SJCRH30 (cell line): ENCODE results near the gene TBC1D32. TPM values are rescaled to one million over a fixed set of nuclear protein-coding genes. Genes with fewer than 3 reads are reported as not detected.
"Not testable (repeated sequence)": the region's sequence is repeated elsewhere in the genome, so short reads cannot be mapped to it uniquely, and the experiment has no call there.

ENCODE experiments used
- DNase-seq, 2 experiments: peaks; one replicate each; pipeline ENCODE4 v3.0.0-alpha.2; 2015 to 2020
- H3K27ac ChIP-seq: fragments of 250-450 bp; sonication (Bioruptor Pico); 2 replicates; pipeline ENCODE4 v1.5.1; 2020; ENCODE audit warnings: mild to moderate bottlenecking, moderate library complexity
- H3K27me3 ChIP-seq: fragments of 250-450 bp; sonication (Bioruptor Pico); 2 replicates; pipeline ENCODE4 v1.5.1; 2020; ENCODE audit warnings: mild to moderate bottlenecking, moderate library complexity
- H3K36me3 ChIP-seq: fragments of 250-450 bp; sonication (Bioruptor Pico); 2 replicates; pipeline ENCODE4 v1.5.1; 2020; ENCODE audit warnings: mild to moderate bottlenecking, moderate library complexity
- H3K4me1 ChIP-seq: fragments of 250-450 bp; sonication (Bioruptor Pico); 2 replicates; pipeline ENCODE4 v1.5.1; 2020; ENCODE audit warnings: mild to moderate bottlenecking, moderate library complexity
- H3K4me3 ChIP-seq: fragments of 250-450 bp; sonication (Bioruptor Pico); 2 replicates; pipeline ENCODE4 v1.5.1; 2020; ENCODE audit warnings: mild to moderate bottlenecking, moderate library complexity
- H3K9me3 ChIP-seq: fragments of 250-450 bp; sonication (Bioruptor Pico); replicated peaks from 2 replicates; pipeline ENCODE4 v1.5.1; 2020; ENCODE audit warnings: mild to moderate bottlenecking, moderate library complexity
- total RNA-seq: library from RNA; depleted of rRNA; stranded (reverse); fragments of >200 nt; shearing (Covaris generic); gene quantifications from 2 replicates; pipeline ENCODE4 v1.2.3, GENCODE V29; 2014; rRNA removed

Gene TBC1D32
- total RNA-seq, 1 experiment from 2014 or later, result 10.4 TPM

GRCh38 chr6:121067381-121067780 is 266.9 kb downstream of the TBC1D32 start:
- Histone ChIP-seq H3K4me1 (no peaks in the 10 kb centered on the region), H3K4me3 (no peak overlapping the region), H3K27ac (no peak overlapping the region), H3K27me3 (no peaks in the 10 kb centered on the region), H3K9me3 (no peaks in the 10 kb centered on the region), H3K36me3 (no peaks in the 10 kb centered on the region)
- no peak for DNase-seq

GRCh38 chr6:121064345-121064744 is 269.9 kb downstream of the TBC1D32 start:
- H3K36me3 ChIP-seq, result no peaks in the 10 kb centered on the region
- no peak overlapping the region for H3K4me3 ChIP-seq
- no peaks in the 10 kb centered on the region for H3K4me1 ChIP-seq
- no peak overlapping the region for H3K27ac ChIP-seq
- H3K9me3 ChIP-seq, result no peaks in the 10 kb centered on the region
- H3K27me3 ChIP-seq, result no peaks in the 10 kb centered on the region
- DNase-seq, result peak; percentile 28 to 54

GRCh38 chr6:121055572-121056163 is 278.6 kb downstream of the TBC1D32 start:
- Histone ChIP-seq H3K9me3 (no peaks in the 10 kb centered on the region), H3K27me3 (no peaks in the 10 kb centered on the region), H3K4me1 (no peaks in the 10 kb centered on the region), H3K36me3 (no peaks in the 10 kb centered on the region), H3K27ac (no peak overlapping the region), H3K4me3 (no peak overlapping the region)
- DNase-seq, result peak in 1 of 2 experiments; percentile 80

- not testable (repeated sequence) for H3K27ac ChIP-seq, DNase-seq, H3K4me3 ChIP-seq, H3K4me1 ChIP-seq, H3K9me3 ChIP-seq, H3K36me3 ChIP-seq, H3K27me3 ChIP-seq
Measured at GRCh38 chr6:121048593-121048992, 285.7 kb downstream of the TBC1D32 start.

- not testable (repeated sequence) for H3K27ac ChIP-seq, H3K9me3 ChIP-seq, H3K27me3 ChIP-seq, H3K36me3 ChIP-seq, DNase-seq, H3K4me3 ChIP-seq, H3K4me1 ChIP-seq
Measured at GRCh38 chr6:121044905-121045304, 289.4 kb downstream of the TBC1D32 start.

GRCh38 chr6:121043706-121044105 is 290.6 kb downstream of the TBC1D32 start:
- H3K36me3 ChIP-seq, H3K9me3 ChIP-seq, H3K4me1 ChIP-seq, DNase-seq, H3K27ac ChIP-seq, H3K4me3 ChIP-seq, H3K27me3 ChIP-seq: not testable (repeated sequence)

- not testable (repeated sequence) for H3K27me3 ChIP-seq, H3K9me3 ChIP-seq, H3K27ac ChIP-seq, DNase-seq, H3K4me1 ChIP-seq, H3K36me3 ChIP-seq, H3K4me3 ChIP-seq
Measured at GRCh38 chr6:121043211-121043610, 291.1 kb downstream of the TBC1D32 start.

- Histone ChIP-seq H3K4me3 (no peak overlapping the region), H3K27me3 (no peaks in the 10 kb centered on the region), H3K4me1 (no peaks in the 10 kb centered on the region), H3K36me3 (no peaks in the 10 kb centered on the region), H3K9me3 (no peaks in the 10 kb centered on the region), H3K27ac (no peak overlapping the region)
- DNase-seq, result no peak
Measured at GRCh38 chr6:121042766-121043165, 291.5 kb downstream of the TBC1D32 start.

GRCh38 chr6:121040831-121041230 is 293.4 kb downstream of the TBC1D32 start:
- DNase-seq, result no peak
- no peaks in the 10 kb centered on the region for H3K27me3 ChIP-seq
- no peak overlapping the region for H3K4me3 ChIP-seq
- H3K4me1 ChIP-seq, result no peaks in the 10 kb centered on the region
- no peaks in the 10 kb centered on the region for H3K9me3 ChIP-seq
- no peak overlapping the region for H3K27ac ChIP-seq
- H3K36me3 ChIP-seq, result no peaks in the 10 kb centered on the region

GRCh38 chr6:121033091-121033490 is 301.2 kb downstream of the TBC1D32 start:
- H3K27ac ChIP-seq, result no peak overlapping the region
- no peaks in the 10 kb centered on the region for H3K4me1 ChIP-seq
- H3K9me3 ChIP-seq, result no peaks in the 10 kb centered on the region
- no peak overlapping the region for H3K4me3 ChIP-seq
- DNase-seq, result no peak
- H3K36me3 ChIP-seq, result no peaks in the 10 kb centered on the region
- no peaks in the 10 kb centered on the region for H3K27me3 ChIP-seq

GRCh38 chr6:121032268-121033006 is 301.8 kb downstream of the TBC1D32 start:
- Histone ChIP-seq H3K36me3 (no peaks in the 10 kb centered on the region), H3K4me1 (no peaks in the 10 kb centered on the region), H3K4me3 (no peak overlapping the region), H3K27ac (no peak overlapping the region), H3K9me3 (no peaks in the 10 kb centered on the region), H3K27me3 (no peaks in the 10 kb centered on the region)
- no peak for DNase-seq

Other genes starting within 250 kb of the TBC1D32 start
- 4.0 and 4.5 TPM in 2 replicates for gene GJA1, start 101.2 kb upstream of the TBC1D32 start, total RNA-seq